NCI-H1105 (cell line): ENCODE measurements around the gene ITIH5.

Source experiments
- DNase-seq: peaks from one replicate; lab custom pipeline; 2025; lab: John Stamatoyannopoulos, UW

ITIH5 gene

DNA sequence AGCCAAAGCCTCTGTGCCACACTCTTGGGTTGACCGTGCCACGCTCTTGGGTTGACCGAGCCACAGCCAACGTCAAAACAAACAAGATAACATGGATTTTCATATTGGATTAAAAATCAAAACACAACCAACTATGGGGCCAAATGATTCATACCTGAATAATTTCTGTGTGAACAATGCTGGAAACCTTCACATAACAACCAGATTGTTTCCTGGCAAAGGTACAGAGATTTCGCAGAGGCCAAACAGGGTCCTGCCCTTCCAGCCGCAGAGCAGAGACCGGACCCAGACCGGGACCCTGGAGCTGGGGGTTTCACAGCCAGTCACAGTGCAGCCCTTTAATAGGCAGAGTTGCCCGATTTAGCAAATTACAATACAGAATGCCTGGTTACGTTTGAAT, 40.5 kb downstream of the ITIH5 start:
- no peak for DNase-seq

DNA sequence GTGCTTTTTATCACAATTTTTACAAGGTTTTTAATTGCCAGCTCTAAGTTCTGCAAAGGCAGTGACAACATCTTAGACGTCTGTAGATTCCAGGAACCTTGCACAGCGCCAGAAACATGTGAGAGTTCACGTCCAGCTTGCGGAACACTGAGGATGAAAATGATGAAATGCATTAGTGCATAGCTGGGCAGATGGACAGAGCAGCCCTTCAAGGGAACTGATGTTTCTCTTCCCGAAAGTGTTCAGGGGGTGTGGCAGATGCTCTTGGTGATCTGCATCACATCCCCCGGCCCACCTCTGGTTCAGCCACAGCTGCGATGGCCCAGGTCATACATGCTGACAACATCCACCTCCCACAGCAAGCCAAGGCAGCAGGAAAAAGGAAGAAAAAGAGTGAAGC, 40.9 kb downstream of the ITIH5 start:
- DNase-seq: no peak

DNA sequence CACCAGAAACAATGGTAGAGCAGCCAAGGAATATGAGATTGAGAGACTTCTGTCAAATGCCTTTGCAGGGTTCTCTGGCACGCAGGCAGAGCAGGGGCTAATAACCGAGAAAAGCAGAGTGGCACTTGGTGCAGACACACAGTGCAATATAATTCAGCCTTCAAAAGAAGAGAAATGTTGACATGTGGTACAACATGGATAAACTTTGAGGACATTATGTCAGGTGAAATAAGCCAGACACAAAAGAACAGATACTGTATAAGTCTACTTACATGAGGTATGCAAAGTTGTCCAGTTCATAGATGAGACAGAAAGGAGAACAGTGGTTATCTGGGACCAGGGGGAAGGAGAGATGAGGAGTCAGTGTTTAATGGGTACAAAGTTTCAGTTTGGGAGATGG, 41.8 kb downstream of the ITIH5 start:
- no peak for DNase-seq

DNA sequence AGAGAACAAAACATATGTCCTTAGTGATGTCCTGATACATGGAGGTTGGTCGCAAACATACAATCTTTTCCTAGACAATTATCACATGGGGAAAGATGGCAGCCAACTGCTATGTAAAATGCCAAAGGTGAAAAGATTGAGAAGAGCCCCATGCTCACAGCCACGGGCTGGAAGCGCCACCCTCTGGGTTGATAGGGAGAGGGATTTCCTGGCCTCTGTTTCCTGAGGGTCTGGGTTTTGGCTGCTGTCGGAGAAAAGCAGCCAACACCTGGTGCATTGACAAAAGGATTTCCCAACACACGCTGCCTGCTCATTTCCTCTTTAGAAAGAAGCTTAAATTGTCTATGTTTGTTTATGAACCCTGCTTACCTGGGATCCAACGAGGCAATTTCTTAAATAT, 43.8 kb downstream of the ITIH5 start:
- DNase-seq: no peak

DNA sequence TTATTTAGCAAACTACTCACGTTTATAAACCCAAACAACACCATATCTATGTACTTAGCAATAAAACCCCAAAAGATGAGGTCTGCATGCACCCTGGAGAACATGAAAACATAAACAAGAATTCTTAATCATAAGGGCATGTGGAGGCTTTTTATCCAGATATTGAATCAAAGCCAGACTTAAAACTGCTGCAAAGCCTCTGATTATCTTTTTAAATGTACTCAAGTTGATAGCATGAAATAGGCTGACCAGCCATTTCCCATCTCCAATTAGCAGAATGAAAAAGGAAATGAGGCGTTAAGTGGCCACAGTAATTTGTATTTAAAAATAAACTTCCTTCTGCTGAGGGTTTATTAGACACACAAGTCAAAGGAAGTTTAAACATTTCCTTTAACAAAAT, 48.3 kb downstream of the ITIH5 start:
- DNase-seq: no peak

DNA sequence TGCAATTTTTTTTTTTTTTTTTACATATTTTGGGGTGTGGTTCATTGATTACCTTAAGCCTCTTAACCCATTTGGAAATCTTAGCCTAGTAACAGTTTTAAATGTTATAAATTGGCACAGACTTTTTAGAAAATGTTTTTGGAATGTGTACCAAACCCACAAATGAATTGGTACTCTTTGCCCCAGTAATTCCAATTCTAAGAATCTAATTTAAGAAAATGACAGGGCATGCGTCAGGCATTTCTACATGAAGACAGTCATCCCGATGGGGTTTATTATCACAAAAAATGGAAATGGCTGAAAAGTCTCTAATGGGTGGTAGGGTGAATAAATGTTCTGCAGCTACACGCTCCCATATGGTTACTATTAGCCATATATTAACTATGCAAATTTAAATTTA, 54.9 kb downstream of the ITIH5 start:
- DNase-seq: no peak

DNA sequence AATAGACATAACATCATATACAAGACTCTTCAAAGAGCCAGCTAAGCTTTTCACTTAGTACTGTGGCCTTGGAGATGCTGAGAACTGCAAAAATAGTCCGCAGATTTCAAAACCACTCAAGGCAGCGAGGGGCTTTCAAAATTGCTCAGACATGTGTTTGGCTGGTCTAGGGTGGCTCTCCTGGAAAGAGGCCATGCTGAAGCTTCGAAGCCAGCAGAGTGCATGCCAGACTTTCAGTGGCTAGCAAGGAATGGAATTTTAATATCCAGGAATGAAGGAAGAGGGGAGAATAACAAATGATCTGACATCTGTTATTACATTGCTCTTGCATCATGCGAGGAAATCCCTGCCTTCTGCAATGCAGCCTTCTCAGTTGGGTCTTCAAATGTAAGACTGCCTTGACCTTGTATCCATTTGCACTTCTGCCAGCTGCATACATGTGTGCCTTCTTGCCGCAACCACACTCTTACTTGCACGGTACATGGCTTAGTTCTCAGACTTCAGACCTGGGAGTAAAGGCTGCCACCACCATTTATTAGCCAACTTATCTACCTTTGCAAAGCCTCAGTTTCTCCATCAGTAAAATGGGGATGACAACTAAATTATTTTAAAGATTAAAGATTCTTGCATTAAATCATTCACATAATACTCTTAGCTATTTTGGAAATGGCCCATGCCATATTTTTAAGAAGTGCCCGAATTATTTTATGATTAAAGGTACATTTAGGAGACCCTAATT, 55.9 kb downstream of the ITIH5 start:
- no peak for DNase-seq

DNA sequence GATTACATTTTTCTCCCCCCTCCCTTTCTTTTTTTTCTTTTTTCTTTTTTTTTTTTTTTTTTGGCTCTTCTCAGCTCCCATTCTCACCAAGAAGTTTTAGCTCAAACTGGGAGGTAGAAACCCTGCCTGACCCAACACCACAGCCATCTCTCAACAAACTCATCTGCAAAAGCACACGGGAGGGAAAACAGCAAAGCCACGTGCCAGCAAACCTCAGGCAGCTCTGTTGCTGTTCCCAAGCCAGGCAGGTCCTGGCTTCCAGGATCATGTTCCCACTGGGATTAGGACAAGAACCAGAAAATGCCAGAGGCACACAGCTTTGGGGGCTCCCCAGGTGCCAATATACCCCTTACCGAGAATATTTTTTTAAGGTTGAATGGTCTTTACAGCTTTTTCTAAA, 56.7 kb downstream of the ITIH5 start:
- no peak for DNase-seq

DNA sequence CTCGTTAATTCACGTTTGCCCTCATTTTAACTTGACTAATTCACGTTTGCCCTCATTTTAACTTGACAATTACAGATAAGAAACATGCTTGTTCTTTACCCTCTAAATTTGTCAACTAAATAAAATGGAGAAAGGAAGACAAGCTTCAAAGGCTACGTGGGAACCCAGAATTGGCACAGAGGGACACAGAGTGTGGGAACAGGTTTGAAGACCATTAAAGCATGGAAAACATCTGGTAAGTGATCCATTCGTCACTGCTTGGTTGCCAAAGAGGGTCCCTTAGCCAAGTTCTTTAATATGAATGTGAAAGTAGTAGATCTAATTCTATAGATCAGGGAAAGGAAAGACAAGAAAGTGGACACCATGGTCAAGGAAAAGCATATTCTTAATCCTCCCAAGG, 57.2 kb downstream of the ITIH5 start:
- DNase-seq: no peak

DNA sequence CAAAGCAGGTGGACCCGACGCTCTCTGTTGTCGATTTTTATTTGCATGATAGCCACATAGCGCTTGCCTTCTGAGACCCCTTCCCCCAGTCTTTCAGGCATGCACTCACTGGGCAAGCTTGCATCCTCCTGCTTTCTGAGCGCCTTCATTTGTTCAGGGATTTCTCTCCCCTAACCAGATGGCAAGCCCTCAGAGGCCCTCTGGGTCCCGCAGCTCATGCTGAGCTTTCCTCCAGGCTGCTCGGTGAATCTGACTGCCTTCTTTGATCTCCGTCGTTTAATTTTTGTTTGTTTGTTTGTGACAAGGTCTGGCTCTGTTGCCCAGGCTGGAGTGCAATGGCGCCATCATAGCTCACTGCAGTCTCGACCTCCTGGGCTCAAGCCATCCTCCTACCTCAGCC, 58.8 kb downstream of the ITIH5 start:
- no peak for DNase-seq

DNA sequence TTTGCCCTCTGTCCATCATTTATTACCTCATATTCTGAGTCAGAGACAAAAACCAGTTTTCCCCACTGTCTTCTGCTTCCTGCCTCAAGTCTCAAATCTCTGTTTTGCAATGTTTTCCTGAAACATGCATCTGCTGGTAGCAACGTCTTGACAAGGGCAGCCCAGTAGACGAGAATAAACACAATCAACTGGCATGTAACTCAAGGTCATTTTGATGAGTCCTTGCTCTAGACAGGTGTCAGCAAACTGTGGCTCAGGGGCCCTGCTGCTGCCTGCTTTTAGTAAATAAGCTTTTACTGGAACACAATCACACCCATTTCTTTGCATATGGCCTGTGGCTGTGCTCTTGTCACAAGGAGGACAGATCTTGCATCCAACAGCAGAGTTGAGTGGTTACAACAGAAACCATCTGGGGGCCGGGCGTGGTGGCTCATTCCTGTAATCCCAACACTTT, 59.8 kb downstream of the ITIH5 start:
- no peak for DNase-seq

DNA sequence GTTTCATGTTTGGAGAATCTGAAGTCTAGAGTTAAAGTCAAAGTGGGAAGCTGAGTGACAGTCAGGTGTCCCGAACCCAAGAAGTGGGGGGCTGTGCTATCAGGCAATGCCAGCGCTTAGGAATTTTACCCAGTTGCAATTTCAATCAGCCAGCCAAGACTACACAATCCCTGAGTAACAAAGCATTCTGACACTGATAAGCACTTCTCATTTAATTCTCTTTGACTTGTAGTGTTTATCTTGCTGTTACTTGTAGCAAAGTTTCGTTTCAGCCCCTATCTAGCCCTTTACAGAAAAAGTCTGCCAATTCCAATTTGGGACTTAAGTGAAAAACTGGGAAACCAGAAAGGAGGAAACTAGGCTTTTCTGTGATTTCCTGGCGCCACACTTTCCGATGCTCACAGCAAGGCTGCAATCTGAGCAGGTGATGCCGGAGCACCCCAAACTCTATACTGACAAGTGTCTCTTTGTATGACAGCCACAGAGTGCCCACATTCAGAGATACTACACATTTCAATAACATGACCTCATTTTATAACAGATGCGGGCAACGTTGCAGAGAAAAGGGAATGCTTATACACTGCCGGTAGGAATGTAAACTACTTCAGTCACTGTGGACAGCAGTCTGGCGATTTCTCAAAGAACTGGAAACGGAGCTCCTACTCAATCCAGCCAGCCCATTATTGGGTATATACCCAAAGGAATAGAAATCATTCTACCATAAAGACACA, 61.0 kb downstream of the ITIH5 start:
- no peak for DNase-seq

DNA sequence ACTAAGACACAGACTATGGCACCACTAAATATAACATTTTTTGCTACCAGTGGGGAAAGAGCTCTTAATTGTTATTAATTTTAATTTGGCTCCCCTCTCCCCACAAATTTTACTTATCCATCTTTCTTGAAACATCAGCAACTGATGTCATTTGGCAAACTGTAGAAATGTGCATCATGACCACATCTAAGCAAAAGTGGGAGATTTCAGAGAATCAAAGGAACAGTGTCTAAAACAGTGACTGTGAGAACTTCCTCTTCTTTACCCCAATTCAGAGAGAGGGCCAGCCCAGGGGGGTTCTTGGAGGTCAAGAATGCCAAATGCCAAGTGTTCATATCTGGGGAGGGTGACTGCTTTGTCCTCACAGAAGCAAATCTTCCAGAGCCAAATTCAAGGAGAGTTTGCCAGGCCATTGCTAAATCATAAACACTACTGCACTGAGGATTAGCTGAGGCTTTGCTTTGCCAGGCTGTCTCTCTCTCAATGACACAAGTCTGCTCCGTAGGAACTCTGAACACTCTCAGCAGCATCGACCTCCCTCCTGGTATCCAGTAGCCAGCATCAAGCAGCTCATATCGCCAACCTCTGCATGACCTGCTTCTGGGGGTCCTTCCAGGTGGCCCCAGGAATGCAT, 65.6 kb downstream of the ITIH5 start:
- no peak for DNase-seq

DNA sequence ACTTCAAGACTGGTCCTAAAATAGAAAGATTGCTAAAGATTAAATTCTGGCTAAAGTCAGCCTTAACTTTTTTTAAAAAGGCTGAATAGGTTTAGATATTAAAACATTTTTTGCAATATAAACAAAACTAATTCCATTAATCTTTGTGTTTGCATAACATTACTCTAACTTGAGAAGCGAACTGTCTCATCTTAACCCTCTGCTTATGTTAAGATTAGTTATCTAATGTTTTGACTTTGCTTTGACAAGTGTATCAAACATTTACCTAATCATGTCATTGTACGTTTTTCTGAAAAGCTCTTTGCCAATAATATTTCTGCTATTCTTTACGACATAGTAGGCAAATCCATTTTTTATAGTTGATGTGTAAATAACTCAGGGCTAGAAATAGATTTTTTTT, 68.0 kb downstream of the ITIH5 start:
- no peak for DNase-seq

DNA sequence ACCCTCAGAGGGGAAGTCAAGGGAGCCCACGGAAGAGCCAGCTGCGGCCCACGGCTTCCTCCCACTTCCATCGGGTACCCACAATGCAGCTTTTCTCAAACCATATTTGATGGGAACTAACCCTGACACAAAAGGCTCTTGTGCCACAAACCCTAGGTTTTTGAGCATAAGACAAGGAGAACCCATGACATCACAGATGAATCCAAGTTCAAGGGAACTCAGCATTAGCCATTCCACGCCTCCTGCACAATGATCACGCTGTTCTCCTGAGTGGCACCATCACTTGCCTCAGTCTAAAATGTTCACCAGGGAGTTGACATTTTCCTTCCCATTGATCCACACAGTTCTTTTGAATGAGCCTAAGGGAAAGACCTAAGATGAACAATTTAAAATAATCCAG, 70.4 kb downstream of the ITIH5 start:
- DNase-seq: no peak

DNA sequence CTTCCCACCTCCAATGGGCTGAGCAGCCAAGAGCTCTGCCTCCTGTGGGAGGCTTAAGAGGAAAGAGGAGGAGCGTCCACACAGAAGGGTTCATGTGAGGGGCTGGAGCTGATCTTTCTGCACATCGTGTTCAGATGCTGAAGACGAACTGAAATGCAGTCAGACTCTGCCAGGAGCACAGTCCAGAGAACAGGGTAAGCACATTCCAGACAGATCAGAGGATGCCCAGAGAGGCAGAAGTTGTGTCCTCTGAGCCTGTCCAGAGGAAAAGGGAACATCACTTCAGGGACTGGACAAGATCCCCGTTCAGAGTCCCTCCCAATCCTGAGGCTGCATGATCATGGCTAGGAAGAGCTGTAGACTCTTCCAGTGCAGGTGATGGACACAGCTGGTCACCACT, 72.9 kb downstream of the ITIH5 start:
- DNase-seq: no peak

DNA sequence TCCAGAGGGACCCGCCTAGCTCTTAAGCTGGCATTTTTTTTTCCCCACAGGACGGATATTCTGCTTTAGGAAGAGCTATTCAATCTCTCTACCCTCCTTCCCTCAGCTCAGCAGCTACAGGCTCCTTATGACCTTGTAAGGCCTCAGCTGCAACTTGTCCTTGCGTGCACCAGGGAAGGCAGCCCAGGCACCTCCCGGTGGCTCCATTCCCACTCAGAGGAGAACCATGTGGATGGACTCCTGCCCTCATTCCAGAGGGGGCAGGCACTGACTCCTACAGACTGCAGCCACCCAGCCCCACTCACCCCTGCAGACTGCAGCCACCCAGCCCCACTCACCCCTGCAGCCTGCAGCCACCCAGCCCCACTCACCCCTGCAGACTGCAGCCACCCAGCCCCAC, 73.7 kb downstream of the ITIH5 start:
- DNase-seq: no peak

DNA sequence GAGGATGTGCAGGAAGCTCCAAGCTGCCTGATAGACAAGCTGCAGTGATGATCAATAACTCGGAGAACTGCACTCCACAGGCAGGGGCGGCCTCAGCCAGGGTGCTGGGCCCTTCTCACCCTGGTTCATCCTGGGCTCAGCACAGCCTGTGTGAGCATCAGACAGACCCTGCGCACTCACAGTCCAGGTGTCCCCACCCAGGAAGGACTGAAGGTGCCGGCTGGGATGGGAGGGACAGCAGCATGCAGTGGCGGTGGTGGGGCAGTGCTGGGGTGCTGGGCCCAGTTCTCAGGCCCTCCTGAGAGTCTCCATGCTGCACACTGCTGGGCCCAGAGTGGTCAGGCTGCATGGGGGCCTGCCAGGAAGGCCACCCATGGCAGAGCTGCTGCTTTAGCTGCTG, 74.1 kb downstream of the ITIH5 start:
- no peak for DNase-seq

DNA sequence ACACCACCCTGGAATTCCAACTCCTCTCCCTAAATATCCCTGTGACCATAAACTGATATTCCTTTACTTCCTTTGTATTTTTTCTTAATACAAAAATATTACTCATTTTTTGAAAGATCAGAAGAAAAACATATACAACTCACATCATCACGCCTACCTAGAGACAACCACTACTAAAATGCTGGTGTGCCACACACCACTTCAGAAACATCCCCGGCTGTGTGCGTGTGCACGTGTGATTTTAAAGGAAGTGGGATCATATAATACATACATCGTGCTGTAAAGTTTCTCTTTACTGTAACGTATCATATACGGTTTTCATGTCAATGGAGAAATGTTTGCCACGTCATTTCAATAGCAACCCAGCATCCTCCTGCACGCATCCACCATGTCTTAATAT, 76.5 kb downstream of the ITIH5 start:
- no peak for DNase-seq

DNA sequence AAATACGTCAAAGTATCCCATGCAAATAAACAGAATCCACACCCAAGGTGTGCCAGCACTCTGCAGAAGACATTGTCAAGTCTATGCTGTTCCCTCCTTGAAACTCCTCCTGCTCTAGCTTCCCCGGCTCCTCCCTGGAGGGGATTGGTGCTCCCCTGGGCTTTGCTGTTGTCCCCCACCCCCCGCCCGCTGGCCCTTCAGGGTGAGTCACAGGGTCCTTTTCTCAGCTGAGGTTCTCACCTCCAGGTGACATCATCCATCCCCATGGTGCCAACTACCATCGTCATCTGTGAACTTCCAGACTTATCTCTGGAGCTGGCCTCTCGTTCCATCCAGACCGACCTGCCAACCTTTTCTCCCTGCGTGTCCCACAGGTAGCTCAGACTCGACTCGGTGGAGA, 77.0 kb downstream of the ITIH5 start:
- no peak for DNase-seq

DNA sequence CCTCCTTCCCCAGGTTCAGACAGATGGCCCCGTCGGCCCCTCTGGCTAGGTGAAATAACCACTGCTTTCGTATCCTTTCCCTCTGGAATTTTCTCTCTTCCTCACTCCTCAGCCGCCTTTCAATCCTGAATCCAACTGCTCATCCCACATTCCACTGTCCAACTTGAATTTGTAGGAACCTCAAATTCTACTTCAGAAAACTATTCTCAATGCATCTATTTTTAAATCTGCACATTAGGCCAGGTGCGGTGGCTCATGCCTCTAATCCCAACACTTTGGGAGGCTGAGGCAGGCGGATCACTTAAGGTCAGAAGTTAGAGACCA, 78.9 kb downstream of the ITIH5 start:
- no peak for DNase-seq

DNA sequence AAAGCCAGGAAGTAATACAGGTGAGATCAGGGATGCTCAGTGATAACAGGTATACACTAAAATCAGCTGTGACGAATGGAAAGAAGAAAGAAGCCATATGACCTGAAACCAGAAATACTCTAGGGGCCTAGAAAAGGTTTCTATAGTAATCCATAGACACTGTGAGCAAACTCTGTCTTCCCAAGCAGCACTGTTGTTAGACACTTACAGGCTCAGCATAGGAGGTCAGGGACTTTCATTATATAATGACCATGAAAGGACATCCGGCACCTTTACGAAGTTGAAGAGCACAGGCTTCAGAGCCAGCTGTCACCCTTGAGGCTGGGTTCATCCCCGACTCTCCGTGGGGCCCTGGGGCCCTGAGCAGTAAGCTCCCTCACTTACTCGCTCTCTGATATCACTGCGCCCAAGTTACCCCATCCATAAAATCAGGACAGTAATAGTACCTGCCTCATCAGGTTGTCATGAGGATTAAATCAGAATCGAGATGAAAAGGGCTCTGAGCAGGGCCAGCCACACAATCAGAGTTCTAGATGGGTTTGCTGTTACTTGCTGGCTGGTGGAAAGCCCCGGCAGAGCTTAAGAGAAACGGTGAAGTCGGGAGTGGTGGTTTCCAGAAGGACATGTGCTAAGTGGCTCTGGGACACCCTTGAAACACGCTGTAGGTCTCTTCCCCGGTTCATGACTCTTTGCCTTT, 79.5 kb downstream of the ITIH5 start:
- no peak for DNase-seq

DNA sequence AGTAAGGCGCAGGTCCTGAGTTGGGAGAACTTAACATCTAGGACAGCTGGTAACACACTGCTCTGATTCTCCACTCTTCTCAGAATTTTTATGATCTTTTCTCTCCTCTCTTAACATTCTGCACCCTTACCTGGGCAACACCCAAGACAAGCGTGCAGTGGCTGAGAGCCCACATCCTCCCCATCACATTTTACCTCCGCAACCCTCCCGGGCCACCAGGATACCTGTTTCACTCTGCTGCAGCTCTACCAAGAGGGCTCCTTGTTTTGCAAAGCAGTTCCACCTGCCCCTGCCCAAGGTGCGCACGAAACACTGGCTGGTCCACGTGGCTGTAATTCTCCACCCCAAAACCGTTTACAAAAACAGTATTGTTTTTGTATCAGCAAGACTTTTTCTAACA, 81.5 kb downstream of the ITIH5 start:
- no peak for DNase-seq
